DND-41 (cell line): ENCODE data around the gene CCDC78.
"Not testable (repeated sequence)": the region's sequence is repeated elsewhere in the genome, so short reads cannot be mapped to it uniquely, and the experiment has no call there.

Source experiments
- ATAC-seq: fragments of 200-7000 bp; cut with Tn5 transposase; 3 replicates; pipeline ENCODE4 v1.9.1; 2021; ENCODE audit warnings: low read depth; ENCODE audit not compliant: insufficient read depth
- DNase-seq: peaks from one replicate; pipeline ENCODE4 v3.0.0-alpha.2; 2020
- H2AFZ ChIP-seq: 2 replicates; pipeline ENCODE4 v1.6.0; 2012; ENCODE audit warnings: low read depth, low read length
- H3K27ac ChIP-seq: 2 replicates; pipeline ENCODE4 v1.5.1; 2012; ENCODE audit warnings: low read length, inconsistent platforms
- H3K27me3 ChIP-seq: fragments of 200-600 bp; sonication (generic); 2 replicates; pipeline ENCODE4 v1.6.0; 2012; ENCODE audit warnings: low read length, mild to moderate bottlenecking, inconsistent platforms; ENCODE audit not compliant: insufficient read depth, poor library complexity
- H3K36me3 ChIP-seq: 2 replicates; pipeline ENCODE4 v1.5.1; 2012; ENCODE audit warnings: low read length, inconsistent platforms; ENCODE audit not compliant: insufficient read depth
- H3K4me1 ChIP-seq: 2 replicates; pipeline ENCODE4 v1.5.1; 2012; ENCODE audit warnings: mild to moderate bottlenecking, low read length; ENCODE audit not compliant: insufficient read depth
- H3K4me2 ChIP-seq: 2 replicates; pipeline ENCODE4 v1.6.0; 2012; ENCODE audit warnings: mild to moderate bottlenecking, moderate library complexity, low read length, inconsistent platforms; ENCODE audit not compliant: insufficient read depth
- H3K4me3 ChIP-seq, 2 experiments: fragments of 200-600 bp in 1 of 2; shearing (Covaris generic) in 1 of 2; 2 replicates each; pipeline ENCODE4 v1.5.1; 2012 to 2016; ENCODE audit warnings: inconsistent platforms in 2 of 2, low read length in 2 of 2, mild to moderate bottlenecking in 2 of 2, low read depth in 1 of 2, moderate library complexity in 1 of 2
- H3K79me2 ChIP-seq: 2 replicates; pipeline ENCODE4 v1.6.0; 2012; ENCODE audit warnings: low read length, inconsistent platforms; ENCODE audit not compliant: insufficient read depth
- H3K9ac ChIP-seq: 2 replicates; pipeline ENCODE4 v1.6.0; 2012; ENCODE audit warnings: low read depth, mild to moderate bottlenecking, inconsistent platforms, low read length, moderate library complexity
- H3K9me3 ChIP-seq: 2 replicates; pipeline ENCODE4 v1.5.1; 2012; ENCODE audit warnings: low read length, moderate library complexity, mild to moderate bottlenecking, inconsistent platforms; ENCODE audit not compliant: insufficient read depth, severe bottlenecking
- H4K20me1 ChIP-seq: 2 replicates; pipeline ENCODE4 v1.6.0; 2012; ENCODE audit warnings: low read length; ENCODE audit not compliant: insufficient read depth
- EZH2 ChIP-seq: IDR thresholded peaks from 3 replicates; pipeline ENCODE4 v1.6.1; 2012; ENCODE audit warnings: borderline replicate concordance, low read depth, mild to moderate bottlenecking, moderate library complexity, low read length, inconsistent platforms; ENCODE audit not compliant: severe bottlenecking
- TF ChIP-seq, protein P1 (sequence below): IDR thresholded peaks from 2 replicates; pipeline ENCODE4 v1.5.1; 2012; ENCODE audit warnings: borderline replicate concordance, low read length, moderate library complexity, mild to moderate bottlenecking; ENCODE audit not compliant: poor library complexity, severe bottlenecking; ENCODE audit errors: extremely low read depth

The CCDC78 gene

GRCh38 chr16:714079-714478, 12.2 kb downstream of the CCDC78 start:
- Histone ChIP-seq H3K27me3 (no peaks in the 10 kb centered on the region), H3K79me2 (peaks cover 18% of the 10 kb centered on the region), H3K36me3 (peaks cover 12% of the 10 kb centered on the region; the same call in 1 of the 2 replicates), H2AFZ (peak overlapping the region; percentile 71; the same call in 1 of the 2 replicates), H3K9me3 (no peaks in the 10 kb centered on the region), H4K20me1 (peaks cover 37% of the 10 kb centered on the region), H3K27ac (no peak overlapping the region), H3K4me1 (peaks cover 50% of the 10 kb centered on the region), H3K4me2 (peak overlapping the region; percentile 68), H3K9ac (peak overlapping the region; percentile 57), H3K4me3 (peak overlapping the region in 1 of 2 experiments; percentile 75; a peak in 2 of 4 replicates)
- TF ChIP-seq, protein P1, sequence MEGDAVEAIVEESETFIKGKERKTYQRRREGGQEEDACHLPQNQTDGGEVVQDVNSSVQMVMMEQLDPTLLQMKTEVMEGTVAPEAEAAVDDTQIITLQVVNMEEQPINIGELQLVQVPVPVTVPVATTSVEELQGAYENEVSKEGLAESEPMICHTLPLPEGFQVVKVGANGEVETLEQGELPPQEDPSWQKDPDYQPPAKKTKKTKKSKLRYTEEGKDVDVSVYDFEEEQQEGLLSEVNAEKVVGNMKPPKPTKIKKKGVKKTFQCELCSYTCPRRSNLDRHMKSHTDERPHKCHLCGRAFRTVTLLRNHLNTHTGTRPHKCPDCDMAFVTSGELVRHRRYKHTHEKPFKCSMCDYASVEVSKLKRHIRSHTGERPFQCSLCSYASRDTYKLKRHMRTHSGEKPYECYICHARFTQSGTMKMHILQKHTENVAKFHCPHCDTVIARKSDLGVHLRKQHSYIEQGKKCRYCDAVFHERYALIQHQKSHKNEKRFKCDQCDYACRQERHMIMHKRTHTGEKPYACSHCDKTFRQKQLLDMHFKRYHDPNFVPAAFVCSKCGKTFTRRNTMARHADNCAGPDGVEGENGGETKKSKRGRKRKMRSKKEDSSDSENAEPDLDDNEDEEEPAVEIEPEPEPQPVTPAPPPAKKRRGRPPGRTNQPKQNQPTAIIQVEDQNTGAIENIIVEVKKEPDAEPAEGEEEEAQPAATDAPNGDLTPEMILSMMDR, result no peak
- TF ChIP-seq EZH2, result no peak
- ATAC-seq, result no peak
- no peak for DNase-seq

DNA sequence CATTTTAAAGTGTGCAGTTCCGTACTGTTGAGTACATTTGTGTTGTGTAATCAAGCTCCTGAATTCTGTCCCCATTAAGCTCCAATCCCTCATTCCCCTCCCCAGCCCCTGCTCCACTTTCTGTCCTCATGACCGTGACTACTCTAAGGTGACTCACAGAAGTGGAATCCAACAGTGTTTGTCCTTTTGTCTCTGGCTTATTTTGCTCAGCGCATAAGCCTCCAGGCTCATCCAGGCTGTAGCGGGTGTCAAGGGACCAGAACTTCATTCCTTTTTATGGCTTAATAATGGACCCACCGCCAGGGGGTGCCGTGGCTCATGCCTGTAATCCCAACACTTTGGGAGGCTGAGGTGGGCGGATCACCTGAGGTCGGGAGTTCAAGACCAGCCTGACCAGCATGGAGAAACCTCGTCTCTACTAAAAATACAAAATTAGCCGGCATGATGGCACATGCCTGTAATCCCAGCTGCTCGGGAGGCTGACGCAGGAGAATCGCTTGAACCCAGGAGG, 13.4 kb downstream of the CCDC78 start:
- not testable (repeated sequence) for H3K4me3 ChIP-seq, H3K27ac ChIP-seq, H3K9ac ChIP-seq, H3K9me3 ChIP-seq, ATAC-seq, H3K27me3 ChIP-seq, H3K36me3 ChIP-seq, H2AFZ ChIP-seq, H3K4me2 ChIP-seq
- Histone ChIP-seq H3K4me1 (peaks cover 37% of the 10 kb centered on the region), H4K20me1 (peaks cover 30% of the 10 kb centered on the region), H3K79me2 (peaks cover 18% of the 10 kb centered on the region)
- peak; percentile 69 for DNase-seq
- TF ChIP-seq, protein P1, result peak; percentile 52

GRCh38 chr16:711548-712320, 14.5 kb downstream of the CCDC78 start:
- Histone ChIP-seq H3K4me1 (peaks cover 30% of the 10 kb centered on the region), H3K4me3 (no peak overlapping the region), H3K36me3 (peaks cover 5% of the 10 kb centered on the region; the same call in 1 of the 2 replicates), H3K79me2 (peaks cover 15% of the 10 kb centered on the region), H3K9ac (no peak overlapping the region), H3K9me3 (no peaks in the 10 kb centered on the region), H3K27me3 (no peaks in the 10 kb centered on the region), H3K27ac (no peak overlapping the region), H2AFZ (no peak overlapping the region), H4K20me1 (peaks cover 21% of the 10 kb centered on the region), H3K4me2 (no peak overlapping the region)
- TF ChIP-seq, protein P1, result peak; percentile 89
- TF ChIP-seq EZH2, result no peak
- DNase-seq (peak; percentile 75), ATAC-seq (peak; percentile 68)
